ENCODE data around the gene C4BPB. TPM values are rescaled to one million over a fixed set of nuclear protein-coding genes. Genes with fewer than 3 reads are reported as not detected.

Gene C4BPB
- total and polyA plus RNA-seq, 2 of the 13 experiments (the other 11 are each of a cell fraction or from before 2014, with no cell fraction given): 155 to 266 TPM

DNA sequence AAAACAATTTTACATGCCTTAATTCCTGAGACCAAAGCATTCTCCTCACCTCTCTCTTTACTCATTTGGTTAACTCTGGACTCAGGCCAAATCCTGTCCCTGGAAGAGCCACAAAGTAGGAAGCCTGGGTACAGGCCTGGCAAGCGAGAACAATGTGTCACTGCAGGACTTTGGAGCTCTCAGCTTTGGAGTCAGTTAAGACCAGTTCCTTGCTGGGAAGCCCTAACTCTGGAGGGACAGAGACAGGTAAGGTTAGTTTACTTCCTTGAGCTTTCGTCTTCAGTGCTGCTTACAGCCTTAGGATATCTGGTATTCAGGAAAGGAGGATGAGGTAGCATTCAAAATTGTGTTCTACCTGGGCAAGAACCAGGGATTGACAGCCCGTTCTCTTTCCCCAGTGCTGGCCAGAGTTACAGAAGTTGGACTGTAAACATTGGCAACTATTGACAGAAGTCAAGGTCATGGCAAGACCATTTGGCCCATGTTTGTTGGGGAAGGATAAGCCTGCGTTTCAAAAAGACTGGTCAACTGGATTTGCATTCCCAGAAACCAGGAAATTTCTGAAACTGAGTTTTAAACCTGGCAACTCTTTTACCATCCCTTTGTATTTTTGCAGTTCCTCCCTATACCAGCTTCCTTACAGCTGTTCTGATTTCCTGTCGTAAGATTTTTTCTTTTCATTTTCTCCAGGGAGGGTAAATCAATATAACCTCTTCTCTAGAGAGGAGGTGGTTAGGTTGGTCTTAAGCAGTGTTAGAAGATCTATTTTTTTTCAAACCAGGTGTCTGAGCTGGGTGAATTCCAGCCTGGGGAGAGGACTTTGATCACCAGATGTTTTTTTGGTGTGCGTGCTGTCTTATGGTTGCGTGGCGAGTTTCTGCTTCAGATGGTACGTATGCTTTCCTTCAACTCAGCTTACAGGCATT, at the start of gene C4BPB (continued):
- TF ChIP-seq ZBTB1 (CRISPR knock-in tag; IDR thresholded peaks at IDR 0.05; ENCODE audit: borderline replicate concordance) (no peak; the same call in 1 of the 2 replicates), ATF7 (IDR thresholded peaks at IDR 0.05) (no peak), ATF7 (CRISPR knock-in tag; IDR thresholded peaks at IDR 0.05) (no peak), ZBTB20 (CRISPR knock-in tag; IDR thresholded peaks at IDR 0.05; ENCODE audit: borderline replicate concordance, low read depth) (peak; percentile 43; the same call in 1 of the 2 replicates), CREB1 (IDR thresholded peaks at IDR 0.05) (no peak), CREB1 (CRISPR knock-in tag; IDR thresholded peaks at IDR 0.05) (peak; percentile 69), RFXAP (CRISPR knock-in tag; IDR thresholded peaks at IDR 0.05; ENCODE audit: borderline replicate concordance) (peak; percentile 32; the same call in 1 of the 2 replicates), SATB2 (CRISPR knock-in tag; IDR thresholded peaks at IDR 0.05) (no peak), REL (CRISPR knock-in tag; conservative IDR thresholded peaks at IDR 0.05) (no peak), SIX4 (CRISPR knock-in tag; IDR thresholded peaks at IDR 0.05) (0 out of 2 replicates have a peak, but pooled peaks have one; percentile 33)
- TF ChIP-seq, protein P1, sequence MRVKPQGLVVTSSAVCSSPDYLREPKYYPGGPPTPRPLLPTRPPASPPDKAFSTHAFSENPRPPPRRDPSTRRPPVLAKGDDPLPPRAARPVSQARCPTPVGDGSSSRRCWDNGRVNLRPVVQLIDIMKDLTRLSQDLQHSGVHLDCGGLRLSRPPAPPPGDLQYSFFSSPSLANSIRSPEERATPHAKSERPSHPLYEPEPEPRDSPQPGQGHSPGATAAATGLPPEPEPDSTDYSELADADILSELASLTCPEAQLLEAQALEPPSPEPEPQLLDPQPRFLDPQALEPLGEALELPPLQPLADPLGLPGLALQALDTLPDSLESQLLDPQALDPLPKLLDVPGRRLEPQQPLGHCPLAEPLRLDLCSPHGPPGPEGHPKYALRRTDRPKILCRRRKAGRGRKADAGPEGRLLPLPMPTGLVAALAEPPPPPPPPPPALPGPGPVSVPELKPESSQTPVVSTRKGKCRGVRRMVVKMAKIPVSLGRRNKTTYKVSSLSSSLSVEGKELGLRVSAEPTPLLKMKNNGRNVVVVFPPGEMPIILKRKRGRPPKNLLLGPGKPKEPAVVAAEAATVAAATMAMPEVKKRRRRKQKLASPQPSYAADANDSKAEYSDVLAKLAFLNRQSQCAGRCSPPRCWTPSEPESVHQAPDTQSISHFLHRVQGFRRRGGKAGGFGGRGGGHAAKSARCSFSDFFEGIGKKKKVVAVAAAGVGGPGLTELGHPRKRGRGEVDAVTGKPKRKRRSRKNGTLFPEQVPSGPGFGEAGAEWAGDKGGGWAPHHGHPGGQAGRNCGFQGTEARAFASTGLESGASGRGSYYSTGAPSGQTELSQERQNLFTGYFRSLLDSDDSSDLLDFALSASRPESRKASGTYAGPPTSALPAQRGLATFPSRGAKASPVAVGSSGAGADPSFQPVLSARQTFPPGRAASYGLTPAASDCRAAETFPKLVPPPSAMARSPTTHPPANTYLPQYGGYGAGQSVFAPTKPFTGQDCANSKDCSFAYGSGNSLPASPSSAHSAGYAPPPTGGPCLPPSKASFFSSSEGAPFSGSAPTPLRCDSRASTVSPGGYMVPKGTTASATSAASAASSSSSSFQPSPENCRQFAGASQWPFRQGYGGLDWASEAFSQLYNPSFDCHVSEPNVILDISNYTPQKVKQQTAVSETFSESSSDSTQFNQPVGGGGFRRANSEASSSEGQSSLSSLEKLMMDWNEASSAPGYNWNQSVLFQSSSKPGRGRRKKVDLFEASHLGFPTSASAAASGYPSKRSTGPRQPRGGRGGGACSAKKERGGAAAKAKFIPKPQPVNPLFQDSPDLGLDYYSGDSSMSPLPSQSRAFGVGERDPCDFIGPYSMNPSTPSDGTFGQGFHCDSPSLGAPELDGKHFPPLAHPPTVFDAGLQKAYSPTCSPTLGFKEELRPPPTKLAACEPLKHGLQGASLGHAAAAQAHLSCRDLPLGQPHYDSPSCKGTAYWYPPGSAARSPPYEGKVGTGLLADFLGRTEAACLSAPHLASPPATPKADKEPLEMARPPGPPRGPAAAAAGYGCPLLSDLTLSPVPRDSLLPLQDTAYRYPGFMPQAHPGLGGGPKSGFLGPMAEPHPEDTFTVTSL (CRISPR knock-in tag; IDR thresholded peaks at IDR 0.05; ENCODE audit: borderline replicate concordance): peak; percentile 96
- TF ChIP-seq, protein P2, sequence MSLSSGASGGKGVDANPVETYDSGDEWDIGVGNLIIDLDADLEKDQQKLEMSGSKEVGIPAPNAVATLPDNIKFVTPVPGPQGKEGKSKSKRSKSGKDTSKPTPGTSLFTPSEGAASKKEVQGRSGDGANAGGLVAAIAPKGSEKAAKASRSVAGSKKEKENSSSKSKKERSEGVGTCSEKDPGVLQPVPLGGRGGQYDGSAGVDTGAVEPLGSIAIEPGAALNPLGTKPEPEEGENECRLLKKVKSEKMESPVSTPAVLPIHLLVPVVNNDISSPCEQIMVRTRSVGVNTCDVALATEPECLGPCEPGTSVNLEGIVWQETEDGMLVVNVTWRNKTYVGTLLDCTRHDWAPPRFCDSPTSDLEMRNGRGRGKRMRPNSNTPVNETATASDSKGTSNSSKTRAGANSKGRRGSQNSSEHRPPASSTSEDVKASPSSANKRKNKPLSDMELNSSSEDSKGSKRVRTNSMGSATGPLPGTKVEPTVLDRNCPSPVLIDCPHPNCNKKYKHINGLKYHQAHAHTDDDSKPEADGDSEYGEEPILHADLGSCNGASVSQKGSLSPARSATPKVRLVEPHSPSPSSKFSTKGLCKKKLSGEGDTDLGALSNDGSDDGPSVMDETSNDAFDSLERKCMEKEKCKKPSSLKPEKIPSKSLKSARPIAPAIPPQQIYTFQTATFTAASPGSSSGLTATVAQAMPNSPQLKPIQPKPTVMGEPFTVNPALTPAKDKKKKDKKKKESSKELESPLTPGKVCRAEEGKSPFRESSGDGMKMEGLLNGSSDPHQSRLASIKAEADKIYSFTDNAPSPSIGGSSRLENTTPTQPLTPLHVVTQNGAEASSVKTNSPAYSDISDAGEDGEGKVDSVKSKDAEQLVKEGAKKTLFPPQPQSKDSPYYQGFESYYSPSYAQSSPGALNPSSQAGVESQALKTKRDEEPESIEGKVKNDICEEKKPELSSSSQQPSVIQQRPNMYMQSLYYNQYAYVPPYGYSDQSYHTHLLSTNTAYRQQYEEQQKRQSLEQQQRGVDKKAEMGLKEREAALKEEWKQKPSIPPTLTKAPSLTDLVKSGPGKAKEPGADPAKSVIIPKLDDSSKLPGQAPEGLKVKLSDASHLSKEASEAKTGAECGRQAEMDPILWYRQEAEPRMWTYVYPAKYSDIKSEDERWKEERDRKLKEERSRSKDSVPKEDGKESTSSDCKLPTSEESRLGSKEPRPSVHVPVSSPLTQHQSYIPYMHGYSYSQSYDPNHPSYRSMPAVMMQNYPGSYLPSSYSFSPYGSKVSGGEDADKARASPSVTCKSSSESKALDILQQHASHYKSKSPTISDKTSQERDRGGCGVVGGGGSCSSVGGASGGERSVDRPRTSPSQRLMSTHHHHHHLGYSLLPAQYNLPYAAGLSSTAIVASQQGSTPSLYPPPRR (CRISPR knock-in tag; IDR thresholded peaks at IDR 0.05; ENCODE audit: borderline replicate concordance): peak; percentile 86
- TF ChIP-seq, protein P3, sequence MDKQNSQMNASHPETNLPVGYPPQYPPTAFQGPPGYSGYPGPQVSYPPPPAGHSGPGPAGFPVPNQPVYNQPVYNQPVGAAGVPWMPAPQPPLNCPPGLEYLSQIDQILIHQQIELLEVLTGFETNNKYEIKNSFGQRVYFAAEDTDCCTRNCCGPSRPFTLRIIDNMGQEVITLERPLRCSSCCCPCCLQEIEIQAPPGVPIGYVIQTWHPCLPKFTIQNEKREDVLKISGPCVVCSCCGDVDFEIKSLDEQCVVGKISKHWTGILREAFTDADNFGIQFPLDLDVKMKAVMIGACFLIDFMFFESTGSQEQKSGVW (CRISPR knock-in tag; IDR thresholded peaks at IDR 0.05; ENCODE audit: borderline replicate concordance): no peak
- TF ChIP-seq, protein P4, sequence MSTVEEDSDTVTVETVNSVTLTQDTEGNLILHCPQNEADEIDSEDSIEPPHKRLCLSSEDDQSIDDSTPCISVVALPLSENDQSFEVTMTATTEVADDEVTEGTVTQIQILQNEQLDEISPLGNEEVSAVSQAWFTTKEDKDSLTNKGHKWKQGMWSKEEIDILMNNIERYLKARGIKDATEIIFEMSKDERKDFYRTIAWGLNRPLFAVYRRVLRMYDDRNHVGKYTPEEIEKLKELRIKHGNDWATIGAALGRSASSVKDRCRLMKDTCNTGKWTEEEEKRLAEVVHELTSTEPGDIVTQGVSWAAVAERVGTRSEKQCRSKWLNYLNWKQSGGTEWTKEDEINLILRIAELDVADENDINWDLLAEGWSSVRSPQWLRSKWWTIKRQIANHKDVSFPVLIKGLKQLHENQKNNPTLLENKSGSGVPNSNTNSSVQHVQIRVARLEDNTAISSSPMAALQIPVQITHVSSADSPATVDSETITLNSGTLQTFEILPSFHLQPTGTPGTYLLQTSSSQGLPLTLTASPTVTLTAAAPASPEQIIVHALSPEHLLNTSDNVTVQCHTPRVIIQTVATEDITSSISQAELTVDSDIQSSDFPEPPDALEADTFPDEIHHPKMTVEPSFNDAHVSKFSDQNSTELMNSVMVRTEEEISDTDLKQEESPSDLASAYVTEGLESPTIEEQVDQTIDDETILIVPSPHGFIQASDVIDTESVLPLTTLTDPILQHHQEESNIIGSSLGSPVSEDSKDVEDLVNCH (CRISPR knock-in tag; IDR thresholded peaks at IDR 0.05): no peak
